ENCODE results near the gene MATN1. TPM values are rescaled to one million over a fixed set of nuclear protein-coding genes. Genes with fewer than 3 reads are reported as not detected.

Gene MATN1
- total RNA-seq, 1 donor from 2014 or later: not detected

GRCh38 chr1:30718636-30719405 is 4.6 kb downstream of the MATN1 start:
- intact Hi-C loops (cut with micrococcal nuclease): no loop called here
- peak overlapping the region; percentile 98 for H3K27ac ChIP-seq (replicated peaks)
- peaks cover 10% of the 10 kb centered on the region for H3K4me1 ChIP-seq
- H3K36me3 ChIP-seq: no peaks in the 10 kb centered on the region
- TF ChIP-seq CTCF (IDR thresholded peaks at IDR 0.05; ENCODE audit: borderline replicate concordance): peak; percentile 99
- peak; percentile 79 for DNase-seq
- peaks cover 13% of the 10 kb centered on the region for H3K9me3 ChIP-seq (replicated peaks)
- H3K27me3 ChIP-seq (ENCODE audit: low read depth): no peaks in the 10 kb centered on the region
- peak overlapping the region; percentile 78 for H3K4me3 ChIP-seq

- H3K4me3 ChIP-seq: peak overlapping the region; percentile 78
- H3K9me3 ChIP-seq (replicated peaks): peaks cover 13% of the 10 kb centered on the region
- intact Hi-C loops (cut with micrococcal nuclease): no loop called here
- peak overlapping the region; percentile 98 for H3K27ac ChIP-seq (replicated peaks)
- TF ChIP-seq CTCF (IDR thresholded peaks at IDR 0.05; ENCODE audit: borderline replicate concordance): no peak
- H3K36me3 ChIP-seq: no peaks in the 10 kb centered on the region
- peaks cover 10% of the 10 kb centered on the region for H3K4me1 ChIP-seq
- DNase-seq: peak; percentile 99
- no peaks in the 10 kb centered on the region for H3K27me3 ChIP-seq (ENCODE audit: low read depth)
These were observed 5.2 kb downstream of the MATN1 start for GRCh38 chr1:30718091-30718635.

DNA sequence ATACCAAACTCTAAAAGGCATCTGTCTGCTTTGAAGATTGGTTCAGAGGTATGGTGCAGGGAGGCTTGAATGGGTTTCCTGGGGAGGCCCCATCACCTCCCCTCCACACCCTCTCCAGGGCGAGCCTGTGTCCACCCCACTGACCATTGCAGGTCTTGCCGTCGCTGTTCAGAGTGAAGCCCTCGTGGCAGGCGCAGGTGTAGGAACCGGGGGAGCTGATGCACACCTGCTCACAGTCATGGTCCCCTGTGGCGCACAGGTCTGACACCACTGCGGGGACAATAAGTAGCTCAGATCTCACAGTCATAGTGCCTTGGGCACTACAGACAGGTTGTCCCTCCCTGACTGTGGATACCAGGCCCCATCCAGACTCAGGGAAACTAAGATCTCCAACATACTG is 6.7 kb downstream of the MATN1 start:
- intact Hi-C loops (cut with micrococcal nuclease): no loop called here
- H3K27me3 ChIP-seq (ENCODE audit: low read depth): no peaks in the 10 kb centered on the region
- H3K9me3 ChIP-seq (replicated peaks): peaks cover 13% of the 10 kb centered on the region
- no peak overlapping the region for H3K27ac ChIP-seq (replicated peaks)
- H3K36me3 ChIP-seq: no peaks in the 10 kb centered on the region
- no peak for TF ChIP-seq CTCF (IDR thresholded peaks at IDR 0.05; ENCODE audit: borderline replicate concordance)
- peaks cover 10% of the 10 kb centered on the region for H3K4me1 ChIP-seq
- no peak overlapping the region for H3K4me3 ChIP-seq
- DNase-seq: no peak

DNA sequence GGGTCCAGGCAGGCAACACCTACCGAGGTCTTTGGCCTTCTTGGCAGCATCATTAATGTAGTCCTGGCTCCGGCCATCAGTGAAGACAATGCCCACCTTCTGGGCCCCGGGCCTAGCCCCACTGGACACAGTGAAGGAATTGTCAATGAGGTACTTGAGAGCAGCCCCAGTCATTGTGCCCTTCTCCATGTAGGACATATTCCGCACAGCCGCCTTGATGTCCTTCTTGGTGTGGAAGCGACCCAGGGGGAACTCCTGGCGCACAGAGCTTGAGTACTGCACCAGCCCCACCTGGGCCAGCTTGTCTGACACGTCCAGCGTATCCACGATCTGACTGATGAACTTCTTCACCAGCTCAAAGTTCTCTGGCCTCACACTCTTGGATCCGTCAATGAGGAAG is 7.5 kb downstream of the MATN1 start:
- no peak overlapping the region for H3K4me3 ChIP-seq
- no peak overlapping the region for H3K27ac ChIP-seq (replicated peaks)
- peaks cover 10% of the 10 kb centered on the region for H3K4me1 ChIP-seq
- peaks cover 13% of the 10 kb centered on the region for H3K9me3 ChIP-seq (replicated peaks)
- no peaks in the 10 kb centered on the region for H3K27me3 ChIP-seq (ENCODE audit: low read depth)
- no peak for TF ChIP-seq CTCF (IDR thresholded peaks at IDR 0.05; ENCODE audit: borderline replicate concordance)
- DNase-seq: no peak
- H3K36me3 ChIP-seq: no peaks in the 10 kb centered on the region
- intact Hi-C loops (cut with micrococcal nuclease): no loop called here

DNA sequence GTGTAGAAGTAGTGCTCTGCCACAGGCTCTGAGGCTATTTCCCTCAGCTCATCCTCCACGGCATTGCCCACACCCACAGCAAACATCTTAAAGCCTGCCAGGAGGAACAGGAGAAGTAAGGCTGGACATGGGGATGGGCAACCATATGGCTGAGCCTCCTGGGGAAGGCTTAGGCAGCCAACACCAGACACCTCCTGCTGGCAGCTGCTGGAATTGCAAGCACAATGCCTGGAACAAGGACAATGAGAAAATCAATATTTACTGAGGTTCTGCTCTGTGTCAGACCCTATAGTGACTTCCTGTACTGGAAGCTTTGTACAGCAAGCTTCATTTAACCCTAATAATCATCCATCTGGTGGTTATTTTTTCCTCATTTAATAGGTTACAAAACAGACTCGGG is 8.2 kb downstream of the MATN1 start:
- peaks cover 13% of the 10 kb centered on the region for H3K9me3 ChIP-seq (replicated peaks)
- H3K27ac ChIP-seq (replicated peaks): no peak overlapping the region
- peak; percentile 24 for TF ChIP-seq CTCF (IDR thresholded peaks at IDR 0.05; ENCODE audit: borderline replicate concordance)
- no peak for DNase-seq
- no peaks in the 10 kb centered on the region for H3K36me3 ChIP-seq
- no peak overlapping the region for H3K4me3 ChIP-seq
- H3K27me3 ChIP-seq (ENCODE audit: low read depth): no peaks in the 10 kb centered on the region
- intact Hi-C loops (cut with micrococcal nuclease): no loop called here
- peaks cover 10% of the 10 kb centered on the region for H3K4me1 ChIP-seq

Measured in left ventricle myocardium inferior (tissue), 1 donor.